ENCODE measurements around the gene POLE.

POLE gene

DNA sequence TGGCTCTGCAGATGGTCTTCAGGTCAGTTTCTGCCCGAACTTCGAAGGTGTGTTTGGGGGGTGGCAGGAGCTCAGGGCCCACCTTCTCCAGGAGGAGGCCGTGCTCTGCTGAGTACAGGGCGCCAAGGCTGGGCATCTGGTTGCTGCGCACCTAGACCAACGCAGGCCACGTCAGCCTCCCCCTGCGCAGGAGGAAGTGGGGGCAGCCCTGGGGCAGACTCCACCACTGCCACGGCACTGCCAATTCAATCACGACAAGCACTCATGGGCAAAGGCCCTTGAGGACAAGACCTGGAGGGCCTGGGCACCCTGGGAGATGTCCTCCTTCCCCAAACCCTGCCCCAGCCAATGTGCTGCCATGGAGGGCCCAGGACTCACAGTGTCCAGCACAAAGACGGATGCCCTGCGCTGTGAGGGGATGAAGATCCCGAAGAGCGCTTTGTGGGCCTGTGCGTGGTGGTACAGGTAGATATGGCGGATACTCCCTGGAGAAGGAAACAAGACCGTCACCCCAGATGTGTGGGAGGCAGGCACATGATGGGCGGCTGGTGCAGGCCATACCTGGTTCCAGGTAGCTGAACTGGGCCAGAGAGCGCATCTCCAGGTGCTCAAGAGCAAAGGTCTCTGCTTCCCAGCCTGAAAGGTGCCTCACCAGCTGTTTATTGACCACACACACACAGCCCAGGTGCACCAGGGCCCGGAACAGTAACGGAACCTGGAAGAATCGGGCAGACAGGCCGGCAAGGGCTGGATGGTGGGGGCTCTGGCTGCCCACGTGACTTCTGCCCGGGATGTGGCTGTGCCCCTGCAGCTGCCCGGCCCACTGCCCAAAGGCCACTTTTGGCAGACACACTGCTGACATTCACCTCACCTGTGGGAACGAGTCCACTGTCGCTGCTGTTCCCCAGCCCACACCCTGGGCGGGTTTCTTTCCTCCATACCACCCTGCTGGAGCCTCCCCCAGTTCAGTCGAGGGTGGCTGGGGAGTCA is 44.0 kb downstream of the POLE start:
- H3K36me3 ChIP-seq (ENCODE audit: control insufficient read depth in 5 of 5, insufficient read depth in 5 of 5, low read length in 5 of 5) = peaks cover 0 to 77% (median 64%) of the 10 kb centered on the region in 5 donors
- H3K9me3 ChIP-seq (ENCODE audit: control insufficient read depth in 5 of 5, low read length in 5 of 5) = no peaks in the 10 kb centered on the region
- H3K27me3 ChIP-seq (ENCODE audit: control insufficient read depth in 5 of 5, insufficient read depth in 4 of 5, low read length in 5 of 5) = no peaks in the 10 kb centered on the region
- peaks cover 3 to 8% (median 7%) of the 10 kb centered on the region in 5 donors for H3K4me1 ChIP-seq (ENCODE audit: control insufficient read depth in 5 of 5, insufficient read depth in 5 of 5, low read length in 5 of 5)
- no peak overlapping the region for H3K9ac ChIP-seq (ENCODE audit: low read length in 5 of 5)
- H3K4me3 ChIP-seq (ENCODE audit: low read depth in 1 of 5, low read length in 5 of 5) = no peak overlapping the region
- no peak overlapping the region for H3K27ac ChIP-seq (ENCODE audit: low read depth, low read length)

DNA sequence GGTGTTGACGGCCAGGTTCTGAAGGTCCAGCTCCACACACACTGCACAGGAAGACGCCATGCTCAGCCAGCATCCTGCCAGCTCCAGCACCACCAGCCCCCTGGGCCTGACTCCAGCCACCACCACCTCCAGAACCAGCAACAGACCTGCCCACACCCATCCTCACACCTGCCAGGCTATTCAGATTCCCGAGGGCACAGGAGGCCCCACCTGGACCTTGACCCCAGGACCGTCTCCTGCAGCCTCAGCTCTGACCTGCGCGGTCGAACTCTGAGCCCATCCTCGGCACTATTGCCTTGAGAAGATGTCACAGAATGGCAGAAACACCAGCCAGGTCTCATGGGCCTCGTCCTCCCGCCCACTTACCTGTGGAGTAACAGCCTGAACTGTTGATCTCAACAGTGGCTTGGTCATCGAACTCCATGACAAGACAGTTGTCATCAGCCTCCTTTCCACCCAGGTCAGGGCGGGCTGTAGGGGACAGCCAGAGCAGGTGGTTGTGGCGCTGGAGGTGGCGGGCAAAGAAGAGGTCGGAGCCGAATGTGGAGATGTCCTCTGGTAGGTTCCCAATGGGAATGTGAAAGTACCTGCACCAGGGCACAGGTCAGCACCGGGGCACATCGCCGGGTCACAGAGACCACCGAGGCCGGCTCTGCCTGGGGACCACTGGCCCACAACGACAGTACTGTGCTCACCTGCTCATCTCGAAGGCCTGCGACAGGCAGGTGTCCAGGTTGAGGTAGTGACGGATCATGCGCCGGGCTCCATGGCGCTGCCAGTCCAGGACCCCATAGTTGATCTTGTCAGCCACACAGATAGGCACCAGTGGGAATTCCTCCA is 45.1 kb downstream of the POLE start:
- no peak overlapping the region for H3K4me3 ChIP-seq (ENCODE audit: low read depth in 1 of 5, low read length in 5 of 5)
- no peaks in the 10 kb centered on the region for H3K9me3 ChIP-seq (ENCODE audit: control insufficient read depth in 5 of 5, low read length in 5 of 5)
- peaks cover 0 to 78% (median 65%) of the 10 kb centered on the region in 5 donors for H3K36me3 ChIP-seq (ENCODE audit: control insufficient read depth in 5 of 5, insufficient read depth in 5 of 5, low read length in 5 of 5)
- H3K27ac ChIP-seq (ENCODE audit: low read depth, low read length) = no peak overlapping the region
- no peaks in the 10 kb centered on the region for H3K27me3 ChIP-seq (ENCODE audit: control insufficient read depth in 5 of 5, insufficient read depth in 4 of 5, low read length in 5 of 5)
- H3K9ac ChIP-seq (ENCODE audit: low read length in 5 of 5) = no peak overlapping the region
- peaks cover 3 to 10% (median 7%) of the 10 kb centered on the region in 5 donors for H3K4me1 ChIP-seq (ENCODE audit: control insufficient read depth in 5 of 5, insufficient read depth in 5 of 5, low read length in 5 of 5)

DNA sequence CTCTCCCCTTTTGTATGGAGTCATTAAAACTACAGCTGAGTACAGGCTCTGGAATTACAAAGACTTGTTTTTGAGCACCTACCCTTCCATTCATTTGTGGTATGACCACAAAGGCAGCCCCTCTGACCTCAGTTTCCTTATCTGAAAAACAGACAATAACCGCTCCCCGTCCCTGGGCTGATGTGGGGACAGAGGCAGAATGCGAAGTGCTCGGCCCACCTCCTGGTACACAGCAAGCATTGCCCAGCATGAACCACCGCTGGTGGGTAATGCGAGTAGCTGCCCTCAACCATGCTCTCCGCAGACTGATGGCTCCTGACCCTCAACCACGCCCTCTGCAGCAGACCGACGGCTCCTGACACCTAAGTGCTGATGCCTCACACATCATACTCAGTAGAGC is 46.2 kb downstream of the POLE start:
- no peak overlapping the region for H3K9ac ChIP-seq (ENCODE audit: low read length in 5 of 5)
- H3K27me3 ChIP-seq (ENCODE audit: control insufficient read depth in 5 of 5, insufficient read depth in 4 of 5, low read length in 5 of 5) = no peaks in the 10 kb centered on the region
- H3K4me3 ChIP-seq (ENCODE audit: low read depth in 1 of 5, low read length in 5 of 5) = no peak overlapping the region
- H3K36me3 ChIP-seq (ENCODE audit: control insufficient read depth in 5 of 5, insufficient read depth in 5 of 5, low read length in 5 of 5) = peaks cover 0 to 82% (median 65%) of the 10 kb centered on the region in 5 donors
- no peak overlapping the region for H3K27ac ChIP-seq (ENCODE audit: low read depth, low read length)
- no peaks in the 10 kb centered on the region for H3K9me3 ChIP-seq (ENCODE audit: control insufficient read depth in 5 of 5, low read length in 5 of 5)
- H3K4me1 ChIP-seq (ENCODE audit: control insufficient read depth in 5 of 5, insufficient read depth in 5 of 5, low read length in 5 of 5) = peaks cover 3 to 10% (median 7%) of the 10 kb centered on the region in 5 donors

DNA sequence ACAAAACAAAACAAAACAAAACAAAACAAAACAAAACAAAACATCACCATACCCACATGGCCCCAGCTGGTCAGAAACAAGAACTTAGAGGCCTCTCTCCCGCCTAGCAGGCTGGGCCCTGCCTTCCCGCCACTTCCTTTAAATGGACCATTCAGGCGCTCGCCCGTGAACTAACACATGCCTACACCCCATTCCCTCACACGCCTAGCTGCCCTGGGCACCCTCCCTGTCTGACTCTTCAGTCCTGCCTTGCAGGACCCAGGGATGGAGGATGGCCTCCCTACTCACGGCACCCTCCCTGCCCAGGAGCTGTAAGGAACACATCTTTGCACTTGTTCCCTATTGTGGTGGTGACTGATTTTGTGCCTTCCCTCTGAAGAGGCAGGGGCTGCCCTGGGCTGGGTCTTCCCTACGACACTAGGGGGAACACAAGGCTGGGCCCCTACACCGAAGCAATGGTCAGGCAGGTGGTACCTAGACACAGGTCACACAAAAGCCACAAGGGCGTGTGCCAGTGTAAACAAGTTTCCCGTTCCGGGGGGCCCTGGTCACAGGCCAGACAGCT is 47.1 kb downstream of the POLE start:
- no peak overlapping the region for H3K27ac ChIP-seq (ENCODE audit: low read depth, low read length)
- no peak overlapping the region for H3K4me3 ChIP-seq (ENCODE audit: low read depth in 1 of 5, low read length in 5 of 5)
- H3K9me3 ChIP-seq (ENCODE audit: control insufficient read depth in 5 of 5, low read length in 5 of 5) = no peaks in the 10 kb centered on the region
- H3K9ac ChIP-seq (ENCODE audit: low read length in 5 of 5) = no peak overlapping the region
- H3K4me1 ChIP-seq (ENCODE audit: control insufficient read depth in 5 of 5, insufficient read depth in 5 of 5, low read length in 5 of 5) = peaks cover 3 to 10% (median 7%) of the 10 kb centered on the region in 5 donors
- no peaks in the 10 kb centered on the region for H3K27me3 ChIP-seq (ENCODE audit: control insufficient read depth in 5 of 5, insufficient read depth in 4 of 5, low read length in 5 of 5)
- peaks cover 0 to 84% (median 68%) of the 10 kb centered on the region in 5 donors for H3K36me3 ChIP-seq (ENCODE audit: control insufficient read depth in 5 of 5, insufficient read depth in 5 of 5, low read length in 5 of 5)

DNA sequence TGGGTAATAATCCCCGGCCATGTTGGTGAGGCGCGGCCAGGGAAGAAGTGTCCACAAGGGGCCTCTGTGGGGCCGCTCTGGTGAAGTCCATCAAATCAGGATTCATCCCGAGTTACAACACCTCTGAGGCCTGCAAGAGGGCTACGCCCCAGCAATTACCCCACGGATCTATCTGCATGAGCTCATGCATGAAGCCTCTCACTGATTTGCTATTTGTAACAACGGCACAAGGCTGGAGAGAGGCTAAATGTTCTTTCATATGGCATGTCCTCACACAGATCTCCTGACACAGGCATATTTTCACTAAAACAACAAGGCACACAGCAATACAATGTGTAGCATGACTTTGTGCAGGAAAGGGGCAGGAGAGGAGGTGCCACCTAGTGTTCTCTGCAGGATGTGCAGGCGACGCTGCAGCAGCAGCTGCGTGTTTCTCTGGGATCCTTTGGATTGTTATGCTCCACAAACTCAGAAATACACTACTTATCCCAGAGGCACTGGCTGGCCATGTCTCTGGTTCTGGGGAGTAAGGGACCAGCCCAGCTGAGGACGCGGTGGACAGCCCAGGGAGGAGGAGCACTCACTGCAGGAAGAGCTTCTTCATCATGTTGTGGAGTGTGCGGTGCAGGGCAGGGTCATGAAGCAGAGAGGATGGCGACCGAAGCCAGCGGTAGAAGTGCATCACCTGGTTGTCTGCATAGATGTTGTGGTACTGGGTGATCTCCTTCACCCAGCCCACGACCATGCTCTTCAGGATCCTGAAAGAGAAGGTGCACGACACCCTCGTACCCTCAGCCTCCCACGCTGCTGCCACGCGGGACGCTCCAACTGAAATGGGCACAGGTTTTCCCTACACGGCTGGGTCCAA is 48.4 kb downstream of the POLE start:
- no peak overlapping the region for H3K9ac ChIP-seq (ENCODE audit: low read length in 5 of 5)
- no peak overlapping the region for H3K4me3 ChIP-seq (ENCODE audit: low read depth in 1 of 5, low read length in 5 of 5)
- H3K36me3 ChIP-seq (ENCODE audit: control insufficient read depth in 5 of 5, insufficient read depth in 5 of 5, low read length in 5 of 5) = peaks cover 0 to 90% (median 78%) of the 10 kb centered on the region in 5 donors
- no peak overlapping the region for H3K27ac ChIP-seq (ENCODE audit: low read depth, low read length)
- H3K27me3 ChIP-seq (ENCODE audit: control insufficient read depth in 5 of 5, insufficient read depth in 4 of 5, low read length in 5 of 5) = no peaks in the 10 kb centered on the region
- peaks cover 3 to 10% (median 7%) of the 10 kb centered on the region in 5 donors for H3K4me1 ChIP-seq (ENCODE audit: control insufficient read depth in 5 of 5, insufficient read depth in 5 of 5, low read length in 5 of 5)
- H3K9me3 ChIP-seq (ENCODE audit: control insufficient read depth in 5 of 5, low read length in 5 of 5) = no peaks in the 10 kb centered on the region

DNA sequence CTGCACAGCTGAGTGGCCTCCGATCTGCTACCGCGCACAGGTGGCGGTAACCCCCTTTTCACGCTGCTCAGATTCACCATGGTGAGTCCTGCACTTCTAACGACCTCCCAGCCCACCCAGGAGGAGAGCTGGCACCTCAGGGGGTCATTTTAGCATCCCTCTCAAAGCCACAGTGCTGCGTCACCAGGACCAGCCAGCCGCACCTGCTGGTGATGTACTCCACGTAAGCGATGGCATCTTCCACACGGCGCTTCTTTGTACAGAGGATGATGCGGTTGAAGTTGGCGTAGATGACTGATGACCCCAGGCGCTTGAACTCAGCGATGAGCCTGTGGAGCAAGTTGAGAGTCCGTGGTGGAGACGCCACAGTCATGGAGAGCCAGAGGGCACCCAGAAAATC is 49.3 kb downstream of the POLE start:
- no peak overlapping the region for H3K4me3 ChIP-seq (ENCODE audit: low read depth in 1 of 5, low read length in 5 of 5)
- H3K27me3 ChIP-seq (ENCODE audit: control insufficient read depth in 5 of 5, insufficient read depth in 4 of 5, low read length in 5 of 5) = no peaks in the 10 kb centered on the region
- no peaks in the 10 kb centered on the region for H3K9me3 ChIP-seq (ENCODE audit: control insufficient read depth in 5 of 5, low read length in 5 of 5)
- H3K9ac ChIP-seq (ENCODE audit: low read length in 5 of 5) = no peak overlapping the region
- H3K27ac ChIP-seq (ENCODE audit: low read depth, low read length) = no peak overlapping the region
- peaks cover 0 to 90% (median 75%) of the 10 kb centered on the region in 5 donors for H3K36me3 ChIP-seq (ENCODE audit: control insufficient read depth in 5 of 5, insufficient read depth in 5 of 5, low read length in 5 of 5)
- peaks cover 3 to 10% (median 7%) of the 10 kb centered on the region in 5 donors for H3K4me1 ChIP-seq (ENCODE audit: control insufficient read depth in 5 of 5, insufficient read depth in 5 of 5, low read length in 5 of 5)

DNA sequence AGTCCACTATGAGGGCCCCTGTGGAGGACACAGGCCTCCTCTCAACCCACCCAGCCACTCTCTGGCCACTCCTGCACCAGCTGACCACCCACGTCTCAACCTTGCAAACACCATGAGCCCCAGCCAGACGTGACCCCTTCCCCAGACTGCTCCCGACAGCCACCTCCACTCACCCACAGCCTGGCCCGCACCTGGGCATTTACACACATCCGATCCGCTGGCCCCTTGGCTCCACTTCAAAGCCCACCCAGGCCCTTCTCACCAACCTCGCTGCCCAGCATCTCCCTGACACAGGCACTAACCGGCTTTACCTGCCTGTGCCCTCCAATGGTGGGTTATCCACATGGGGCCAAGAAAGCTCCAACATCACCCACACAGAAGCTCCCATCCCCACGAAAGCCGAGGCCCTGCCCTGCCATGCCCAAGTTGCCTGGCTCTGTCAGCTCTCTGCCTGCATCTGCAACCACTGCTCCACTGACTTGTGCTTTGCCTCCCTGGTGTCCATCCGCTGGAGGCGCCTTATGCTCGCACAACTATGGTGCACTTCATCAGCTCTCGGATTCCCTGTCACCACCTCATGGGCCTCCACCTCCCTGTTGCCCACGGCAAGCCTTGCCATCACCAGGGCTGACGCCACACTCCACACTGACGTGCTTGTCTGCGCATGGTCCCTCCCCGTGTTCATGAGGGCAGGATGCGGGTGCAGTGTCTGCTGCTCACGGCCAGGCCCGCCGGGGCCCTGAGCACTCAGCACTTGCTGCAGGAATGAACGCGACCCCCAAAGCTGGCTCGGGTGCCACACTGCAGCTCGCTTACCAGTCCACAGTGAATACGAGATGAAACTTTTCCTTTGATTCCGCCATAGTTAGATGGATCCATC is 51.8 kb downstream of the POLE start:
- no peak overlapping the region for H3K4me3 ChIP-seq (ENCODE audit: low read depth in 1 of 5, low read length in 5 of 5)
- H3K9ac ChIP-seq (ENCODE audit: low read length in 5 of 5) = no peak overlapping the region
- no peaks in the 10 kb centered on the region for H3K27me3 ChIP-seq (ENCODE audit: control insufficient read depth in 5 of 5, insufficient read depth in 4 of 5, low read length in 5 of 5)
- H3K36me3 ChIP-seq (ENCODE audit: control insufficient read depth in 5 of 5, insufficient read depth in 5 of 5, low read length in 5 of 5) = peaks cover 0 to 90% (median 76%) of the 10 kb centered on the region in 5 donors
- H3K9me3 ChIP-seq (ENCODE audit: control insufficient read depth in 5 of 5, low read length in 5 of 5) = no peaks in the 10 kb centered on the region
- H3K27ac ChIP-seq (ENCODE audit: low read depth, low read length) = no peak overlapping the region
- H3K4me1 ChIP-seq (ENCODE audit: control insufficient read depth in 5 of 5, insufficient read depth in 5 of 5, low read length in 5 of 5) = peaks cover 3 to 10% (median 7%) of the 10 kb centered on the region in 5 donors

DNA sequence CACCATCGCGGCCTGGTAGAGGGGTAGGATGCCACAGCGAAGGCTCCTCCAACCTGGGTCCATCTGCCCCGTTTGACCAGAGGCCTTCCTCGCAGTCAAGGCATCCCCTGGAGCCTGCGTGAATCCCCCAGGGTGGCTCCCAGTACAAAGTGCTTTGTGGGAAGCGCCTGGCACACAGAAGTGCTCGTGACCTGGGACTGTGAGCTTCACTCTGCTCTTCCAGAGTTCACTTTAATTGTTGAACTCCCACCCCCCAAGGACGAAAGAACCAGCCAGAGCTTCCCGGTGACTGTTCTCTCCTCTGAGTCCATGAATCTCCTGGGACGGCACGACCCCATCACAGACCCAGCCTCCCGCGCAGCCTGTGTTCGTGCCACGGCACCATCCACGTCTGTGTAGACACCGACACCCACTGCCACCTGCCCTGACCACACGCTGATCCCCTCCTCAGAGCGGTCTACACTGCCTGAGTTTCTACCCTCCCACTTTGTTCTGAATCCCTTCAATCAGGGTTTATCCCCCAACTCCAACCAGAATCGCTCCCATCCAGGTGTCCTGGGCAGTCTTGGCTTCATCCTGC is 52.6 kb downstream of the POLE start:
- no peak overlapping the region for H3K4me3 ChIP-seq (ENCODE audit: low read depth in 1 of 5, low read length in 5 of 5)
- no peaks in the 10 kb centered on the region for H3K9me3 ChIP-seq (ENCODE audit: control insufficient read depth in 5 of 5, low read length in 5 of 5)
- peaks cover 3 to 10% (median 7%) of the 10 kb centered on the region in 5 donors for H3K4me1 ChIP-seq (ENCODE audit: control insufficient read depth in 5 of 5, insufficient read depth in 5 of 5, low read length in 5 of 5)
- no peak overlapping the region for H3K27ac ChIP-seq (ENCODE audit: low read depth, low read length)
- no peaks in the 10 kb centered on the region for H3K27me3 ChIP-seq (ENCODE audit: control insufficient read depth in 5 of 5, insufficient read depth in 4 of 5, low read length in 5 of 5)
- H3K36me3 ChIP-seq (ENCODE audit: control insufficient read depth in 5 of 5, insufficient read depth in 5 of 5, low read length in 5 of 5) = peaks cover 0 to 93% (median 77%) of the 10 kb centered on the region in 5 donors
- no peak overlapping the region for H3K9ac ChIP-seq (ENCODE audit: low read length in 5 of 5)

All from subcutaneous abdominal adipose tissue (tissue), 5 donors.